Superior temporal gyrus (tissue), 1 donor: ENCODE data around the gene PITPNM1.
"Not testable (repeated sequence)": the region's sequence is repeated elsewhere in the genome, so short reads cannot be mapped to it uniquely, and the experiment has no call there.

ENCODE experiments used
- DNase-seq: peaks from one replicate; pipeline ENCODE4 v3.0.0-alpha.2; 2016; ENCODE audit errors: extremely low spot score

The PITPNM1 gene

DNA sequence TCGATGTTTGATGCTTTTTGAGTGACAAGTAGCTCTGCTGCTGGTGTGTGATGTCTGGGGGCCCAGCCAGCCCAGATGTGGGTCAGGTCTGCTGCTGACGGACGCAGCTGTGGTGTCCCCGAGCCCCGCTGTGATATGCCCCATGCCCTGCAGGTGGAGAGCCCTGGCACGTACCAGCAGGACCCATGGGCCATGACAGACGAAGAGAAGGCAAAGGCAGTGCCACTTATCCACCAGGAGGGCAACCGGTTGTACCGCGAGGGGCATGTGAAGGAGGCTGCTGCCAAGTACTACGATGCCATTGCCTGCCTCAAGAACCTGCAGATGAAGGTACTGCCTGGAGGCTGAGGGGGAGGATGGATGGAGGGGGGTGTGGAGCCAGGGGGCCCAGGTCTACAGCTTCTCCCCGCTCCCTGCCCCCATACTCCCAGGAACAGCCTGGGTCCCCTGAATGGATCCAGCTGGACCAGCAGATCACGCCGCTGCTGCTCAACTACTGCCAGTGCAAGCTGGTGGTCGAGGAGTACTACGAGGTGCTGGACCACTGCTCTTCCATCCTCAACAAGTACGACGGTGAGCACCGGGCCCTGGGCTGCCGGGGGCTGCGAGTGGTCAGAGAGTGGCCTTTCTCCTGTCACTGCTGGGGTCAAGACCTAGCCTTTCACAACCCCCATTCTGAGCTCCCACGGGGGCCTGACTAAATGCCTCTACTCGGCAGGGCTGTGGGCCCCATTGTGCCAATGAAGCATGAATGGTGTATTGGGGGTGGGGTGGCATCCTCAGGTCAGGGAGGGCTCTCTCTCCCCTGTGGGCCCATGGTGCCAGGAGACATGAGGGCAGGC is 15.1 kb downstream of the PITPNM1 start:
- DNase-seq, result no peak

DNA sequence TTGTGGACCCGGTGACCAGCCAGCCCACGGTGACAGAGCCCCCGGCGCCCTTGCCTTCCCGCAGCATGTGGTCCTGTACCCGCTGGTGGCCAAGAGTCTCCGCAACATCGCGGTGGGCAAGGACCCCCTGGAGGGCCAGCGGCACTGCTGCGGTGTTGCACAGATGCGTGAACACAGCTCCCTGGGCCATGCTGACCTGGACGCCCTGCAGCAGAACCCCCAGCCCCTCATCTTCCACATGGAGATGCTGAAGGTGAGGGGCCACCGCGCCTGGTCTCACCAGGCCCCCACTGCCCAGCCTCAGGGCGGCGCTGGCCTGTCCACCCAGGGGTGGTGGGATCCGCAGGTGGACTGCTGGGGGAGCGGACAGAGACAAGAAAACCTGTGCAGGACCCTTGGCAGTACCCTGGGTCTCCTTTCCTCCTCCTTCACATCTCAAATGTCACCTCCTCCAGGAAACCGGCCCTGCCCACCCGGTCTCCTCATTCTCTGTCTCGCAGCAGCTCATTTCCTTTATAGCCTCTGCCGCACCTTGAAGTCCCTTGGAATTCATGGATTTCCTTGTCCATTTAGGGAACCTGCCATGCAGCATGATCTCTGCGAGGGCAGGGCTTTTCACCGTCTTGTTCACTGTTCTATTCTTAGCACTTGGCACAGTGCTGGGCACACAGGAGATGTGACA is 15.8 kb downstream of the PITPNM1 start:
- DNase-seq, result no peak

DNA sequence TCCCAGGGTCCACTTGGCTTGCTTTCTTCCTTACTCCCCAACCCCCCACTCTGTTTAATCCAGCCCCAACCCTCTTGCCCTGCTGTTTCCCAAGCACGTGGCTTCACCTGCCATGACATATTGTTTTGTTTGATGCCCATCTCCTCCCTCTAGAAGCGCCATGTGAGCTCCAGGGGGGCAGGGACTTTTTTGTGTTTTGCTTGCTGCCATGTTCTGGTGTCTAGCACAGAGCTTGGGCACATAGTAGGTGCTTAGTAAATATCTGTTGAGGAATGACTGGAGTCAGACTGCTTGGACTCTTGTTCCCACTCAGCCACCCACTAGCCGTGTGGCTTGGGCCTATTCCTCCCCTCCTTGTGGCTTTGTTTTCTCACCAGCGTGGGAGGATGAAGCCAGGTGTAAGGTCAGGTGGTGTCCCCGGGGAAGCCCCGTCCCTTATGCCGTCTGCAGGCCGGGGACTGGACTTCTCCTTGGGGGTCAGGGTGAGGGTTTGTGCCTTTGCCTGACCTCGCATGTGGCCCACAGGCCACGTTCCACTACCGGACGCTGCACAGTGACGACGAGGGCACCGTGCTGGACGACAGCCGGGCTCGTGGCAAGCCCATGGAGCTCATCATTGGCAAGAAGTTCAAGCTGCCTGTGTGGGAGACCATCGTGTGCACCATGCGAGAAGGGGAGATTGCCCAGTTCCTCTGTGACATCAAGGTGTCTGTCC is 18.5 kb downstream of the PITPNM1 start:
- DNase-seq, result no peak

DNA sequence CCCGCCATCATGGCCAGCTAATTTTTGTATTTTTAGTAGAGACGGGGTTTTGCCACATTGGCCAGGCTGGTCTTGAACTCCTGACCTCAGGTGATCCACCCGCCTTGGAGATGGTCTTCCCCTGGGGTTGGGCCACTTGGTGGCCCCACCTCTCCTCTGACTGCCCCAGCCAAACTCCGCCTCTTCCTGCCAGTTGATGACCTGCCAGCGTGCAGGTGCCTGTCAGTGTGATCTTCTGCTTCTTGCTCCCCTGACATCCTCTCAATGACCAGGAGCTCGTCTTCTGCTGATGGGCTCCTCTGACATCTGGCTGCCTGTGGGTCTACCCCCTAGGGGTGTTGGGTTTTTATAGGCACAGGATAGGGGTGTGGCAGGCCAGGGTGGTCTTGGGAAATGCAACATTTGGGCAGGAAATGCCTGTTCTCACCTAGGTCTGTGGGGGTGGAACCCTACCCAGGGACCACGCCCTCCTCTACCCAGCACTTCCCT is 19.2 kb downstream of the PITPNM1 start:
- not testable (repeated sequence) for DNase-seq

DNA sequence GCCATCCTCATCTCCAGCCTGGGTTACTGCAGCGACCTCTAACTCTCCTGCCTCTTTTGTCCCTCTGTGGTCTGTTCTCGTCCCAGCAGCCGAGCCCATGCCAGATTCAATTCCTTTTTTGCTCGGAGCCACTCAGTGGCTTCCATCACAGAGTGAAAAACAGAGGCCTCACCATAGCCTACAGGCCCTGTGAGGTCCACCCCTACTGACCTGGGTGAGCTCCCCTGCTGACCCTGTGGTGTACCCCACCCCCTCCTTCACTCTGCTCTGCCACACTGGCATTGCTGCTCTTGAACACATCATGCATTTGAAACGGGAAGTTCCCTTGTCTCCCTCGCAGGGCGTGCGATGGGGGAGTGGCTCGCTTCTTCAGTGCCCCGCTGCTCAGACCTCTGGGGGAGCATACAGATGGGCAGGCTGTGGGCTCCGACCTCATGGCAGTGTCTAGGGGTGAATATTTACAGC is 20.3 kb downstream of the PITPNM1 start:
- DNase-seq, result no peak

DNA sequence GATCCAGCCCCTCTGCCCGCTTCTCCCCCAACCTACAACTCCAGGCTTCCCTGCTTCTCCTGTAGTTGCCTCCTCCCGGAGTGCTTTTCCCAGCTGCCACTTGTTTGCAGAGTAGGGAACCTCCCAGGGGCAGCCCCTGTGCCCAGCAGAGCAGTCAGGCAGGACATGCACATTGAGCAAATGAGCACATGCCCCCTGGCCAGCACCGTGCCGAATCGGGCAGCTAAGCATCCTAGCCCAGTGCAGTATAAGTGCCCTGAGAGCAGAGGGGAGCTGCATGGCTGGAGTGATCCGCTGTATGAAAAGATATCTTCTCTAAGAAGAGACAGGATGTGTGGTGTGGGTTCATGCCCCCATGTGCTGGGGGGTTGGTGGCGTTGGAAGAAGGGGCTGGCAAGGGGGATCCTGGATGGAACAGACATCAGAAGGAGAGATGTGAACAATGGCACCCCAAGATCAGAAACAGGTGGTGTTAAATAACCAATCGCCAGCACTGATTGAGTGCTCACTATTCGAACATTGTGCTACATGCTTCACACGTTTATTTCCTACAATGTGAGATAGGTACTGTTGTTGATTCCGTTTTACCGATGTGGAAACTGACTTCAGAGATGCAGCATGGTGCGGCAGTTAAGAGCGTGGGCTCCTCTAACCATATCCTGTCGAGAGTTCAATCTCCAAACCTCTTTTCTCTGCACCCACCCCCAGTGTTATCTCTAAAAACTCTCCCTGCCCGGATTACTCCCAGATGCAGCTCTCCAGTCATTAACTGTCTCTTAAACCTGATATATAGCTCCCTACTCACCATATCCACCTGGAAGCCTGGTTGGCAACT is 21.1 kb downstream of the PITPNM1 start:
- DNase-seq, result no peak

DNA sequence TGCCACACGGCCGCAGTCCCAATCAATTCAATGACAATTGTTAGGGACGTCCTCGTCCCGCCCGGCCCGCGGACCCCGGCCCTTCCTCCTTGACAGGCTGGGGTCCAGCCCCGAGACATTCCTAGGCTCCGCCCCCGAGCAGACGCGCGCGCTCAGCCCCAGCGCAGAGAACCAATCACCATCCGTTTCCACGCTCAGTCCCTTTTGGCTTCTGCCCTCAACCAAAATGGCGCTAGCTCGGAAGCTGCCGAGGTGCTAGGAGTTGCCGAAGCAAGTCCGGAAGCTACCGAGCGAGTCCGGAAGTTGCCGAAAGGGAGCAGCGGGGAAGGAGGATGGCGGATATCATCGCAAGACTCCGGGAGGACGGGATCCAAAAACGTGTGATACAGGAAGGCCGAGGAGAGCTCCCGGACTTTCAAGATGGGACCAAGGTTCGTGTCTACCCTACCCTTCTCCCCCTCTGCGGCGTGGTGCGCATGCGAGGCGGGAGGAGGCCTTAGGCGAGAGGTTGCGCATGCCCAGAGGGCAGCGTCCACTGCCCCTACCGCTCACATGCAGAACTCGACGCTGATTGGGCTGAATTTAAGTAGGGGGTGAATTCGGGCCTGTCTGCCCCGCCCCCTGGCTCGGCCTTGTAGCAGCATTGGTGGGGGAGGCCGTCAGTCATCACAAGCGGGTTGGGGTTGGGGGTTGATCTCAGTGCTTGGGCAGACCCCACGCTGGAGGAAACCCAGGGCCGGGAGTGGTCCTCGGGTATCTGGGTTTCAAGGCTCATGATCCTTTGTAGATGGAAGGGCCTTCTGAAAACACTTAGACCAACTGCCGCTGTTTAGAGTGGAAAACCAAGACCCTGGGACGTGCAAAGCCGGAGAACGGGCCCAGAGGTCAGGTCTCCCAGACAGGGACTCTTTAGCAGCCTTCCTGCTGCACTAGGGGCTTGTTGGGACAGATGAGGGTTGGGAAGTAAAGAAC is 22.1 kb downstream of the PITPNM1 start, which contains the start of gene AIP:
Gene AIP, plus strand, starts transcription at position 200 of the 972 bp plus-strand sequence. Its CDS starts 133 bp downstream, at position 333.
- peak; percentile 99 for DNase-seq

DNA sequence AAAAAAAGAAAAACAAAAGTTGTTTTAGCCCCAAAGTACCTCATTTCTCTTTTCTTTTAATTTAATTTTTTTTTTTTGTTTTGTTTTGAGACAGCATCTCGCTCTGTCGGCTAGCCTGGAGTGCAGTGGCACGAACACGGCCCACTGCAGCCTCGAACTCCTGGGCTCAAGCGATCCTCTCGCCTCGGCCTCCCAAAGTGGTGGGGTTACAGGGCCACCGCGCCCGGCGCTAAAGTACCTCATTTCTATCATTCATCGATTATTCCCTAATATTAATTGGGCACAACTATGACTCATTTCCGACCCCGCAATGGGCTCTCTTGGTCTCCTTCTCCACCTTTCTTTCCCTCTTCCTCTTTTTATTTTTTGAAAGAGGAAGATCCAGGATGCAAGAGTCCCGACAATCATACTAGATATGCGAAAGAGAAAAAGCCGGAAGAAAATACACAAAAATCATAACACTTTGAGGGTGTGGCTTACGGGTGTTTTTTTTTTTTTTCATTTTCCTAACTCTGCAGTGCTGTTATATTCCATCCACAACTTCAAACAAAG is 22.8 kb downstream of the PITPNM1 start:
- DNase-seq, result no peak

DNA sequence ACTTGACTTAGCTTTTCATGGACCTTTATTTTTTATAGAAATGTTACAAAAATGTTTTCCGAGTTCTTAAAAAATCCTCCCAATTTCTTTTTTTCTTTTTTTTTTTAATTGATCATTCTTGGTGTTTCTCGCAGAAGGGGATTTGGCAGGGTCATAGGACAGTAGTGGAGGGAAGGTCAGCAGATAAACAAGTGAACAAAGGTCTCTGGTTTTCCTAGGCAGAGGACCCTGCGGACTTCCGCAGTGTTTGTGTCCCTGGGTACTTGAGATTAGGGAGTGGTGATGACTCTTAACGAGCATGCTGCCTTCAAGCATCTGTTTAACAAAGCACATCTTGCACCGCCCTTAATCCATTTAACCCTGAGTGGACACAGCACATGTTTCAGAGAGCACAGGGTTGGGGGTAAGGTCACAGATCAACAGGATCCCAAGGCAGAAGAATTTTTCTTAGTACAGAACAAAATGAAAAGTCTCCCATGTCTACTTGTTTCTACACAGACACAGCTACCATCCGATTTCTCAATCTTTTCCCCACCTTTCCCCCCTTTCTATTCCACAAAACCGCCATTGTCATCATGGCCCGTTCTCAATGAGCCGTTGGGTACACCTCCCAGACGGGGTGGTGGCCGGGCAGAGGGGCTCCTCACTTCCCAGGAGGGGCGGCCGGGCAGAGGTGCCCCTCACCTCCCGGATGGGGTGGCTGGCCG is 27.7 kb downstream of the PITPNM1 start:
- not testable (repeated sequence) for DNase-seq

DNA sequence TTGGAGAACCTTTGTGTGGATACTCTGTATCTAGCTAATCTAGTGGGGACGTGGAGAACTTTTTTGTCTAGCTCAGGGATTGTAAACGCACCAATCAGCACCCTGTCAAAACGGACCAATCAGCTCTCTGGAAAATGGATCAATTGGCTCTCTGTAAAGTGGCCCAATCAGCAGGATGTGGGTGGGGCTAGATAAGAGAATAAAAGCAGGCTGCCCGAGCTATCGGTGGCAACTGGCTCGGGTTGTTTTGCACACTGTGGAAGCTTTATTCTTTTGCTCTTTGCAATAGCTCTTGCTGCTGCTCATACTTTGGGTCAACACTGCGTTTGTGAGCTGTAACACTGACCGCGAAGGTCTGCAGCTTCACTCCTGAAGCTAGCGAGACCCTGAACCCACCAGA is 28.5 kb downstream of the PITPNM1 start:
- DNase-seq, result not testable (repeated sequence)

DNA sequence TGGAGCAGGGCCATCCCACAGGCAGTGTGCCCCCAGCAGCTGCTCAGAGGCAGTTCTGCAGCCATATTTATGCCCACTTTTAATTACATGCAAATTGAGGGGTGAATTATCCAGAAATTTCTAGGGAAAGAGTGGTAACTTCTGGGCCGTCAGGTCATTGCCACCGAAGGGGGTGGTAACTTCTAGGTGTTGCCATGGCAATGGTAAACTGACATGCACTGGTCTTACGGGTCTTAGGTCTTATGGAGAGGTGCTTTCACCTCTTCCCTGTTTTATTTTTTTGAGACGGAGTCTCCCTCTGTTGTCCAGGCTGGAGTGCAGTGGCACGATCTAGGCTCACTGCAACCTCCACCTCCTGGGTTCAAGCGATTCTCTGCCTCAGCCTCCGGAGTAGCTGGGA is 32.3 kb downstream of the PITPNM1 start:
- DNase-seq, result no peak

DNA sequence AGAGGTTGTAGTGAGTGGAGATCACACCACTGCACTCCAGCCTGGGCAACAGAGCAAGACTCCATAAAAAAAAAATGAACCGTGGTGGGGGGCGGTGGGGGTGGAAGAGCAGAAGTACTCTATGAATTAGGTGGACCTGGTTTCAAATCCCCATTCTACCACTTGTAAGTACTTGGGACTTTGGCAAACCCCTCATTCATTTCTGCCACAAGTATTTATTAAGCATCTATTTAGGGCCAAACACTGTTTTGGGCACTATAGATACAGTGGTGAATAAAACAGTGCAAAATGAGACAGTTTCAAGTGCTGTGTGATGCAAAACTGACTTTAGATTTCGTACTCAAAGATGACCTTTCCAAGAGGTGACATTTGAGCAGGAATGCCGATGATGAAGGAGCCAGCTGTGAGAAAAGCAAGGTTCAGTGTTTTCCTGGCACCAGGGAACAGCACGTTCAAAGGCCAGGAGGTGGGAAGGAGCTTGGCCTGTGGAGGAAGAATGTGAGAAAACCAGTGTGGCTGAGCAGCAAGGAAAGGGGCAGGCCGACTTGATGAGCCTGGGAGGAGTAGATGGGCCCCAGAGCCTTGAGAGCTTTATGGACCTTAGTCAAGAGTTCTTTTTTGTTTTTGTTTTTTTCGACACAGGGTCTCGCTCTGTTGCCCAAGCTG is 34.7 kb downstream of the PITPNM1 start:
- DNase-seq, result no peak

DNA sequence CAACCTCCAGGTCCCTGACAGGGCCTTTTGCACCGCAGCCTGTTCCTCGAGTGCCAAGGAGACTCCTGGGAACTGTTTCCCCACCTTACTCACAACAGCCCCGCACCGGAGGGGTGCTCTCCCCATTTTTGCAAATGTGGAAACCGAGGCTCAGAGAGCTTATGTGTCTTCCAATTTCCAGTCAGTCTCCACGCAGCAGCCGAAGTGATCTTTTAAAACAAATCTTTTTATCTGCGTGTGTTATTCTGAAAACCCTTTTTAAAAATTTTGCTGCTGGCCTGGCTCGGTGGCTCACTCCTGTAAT is 35.7 kb downstream of the PITPNM1 start:
- no peak for DNase-seq

DNA sequence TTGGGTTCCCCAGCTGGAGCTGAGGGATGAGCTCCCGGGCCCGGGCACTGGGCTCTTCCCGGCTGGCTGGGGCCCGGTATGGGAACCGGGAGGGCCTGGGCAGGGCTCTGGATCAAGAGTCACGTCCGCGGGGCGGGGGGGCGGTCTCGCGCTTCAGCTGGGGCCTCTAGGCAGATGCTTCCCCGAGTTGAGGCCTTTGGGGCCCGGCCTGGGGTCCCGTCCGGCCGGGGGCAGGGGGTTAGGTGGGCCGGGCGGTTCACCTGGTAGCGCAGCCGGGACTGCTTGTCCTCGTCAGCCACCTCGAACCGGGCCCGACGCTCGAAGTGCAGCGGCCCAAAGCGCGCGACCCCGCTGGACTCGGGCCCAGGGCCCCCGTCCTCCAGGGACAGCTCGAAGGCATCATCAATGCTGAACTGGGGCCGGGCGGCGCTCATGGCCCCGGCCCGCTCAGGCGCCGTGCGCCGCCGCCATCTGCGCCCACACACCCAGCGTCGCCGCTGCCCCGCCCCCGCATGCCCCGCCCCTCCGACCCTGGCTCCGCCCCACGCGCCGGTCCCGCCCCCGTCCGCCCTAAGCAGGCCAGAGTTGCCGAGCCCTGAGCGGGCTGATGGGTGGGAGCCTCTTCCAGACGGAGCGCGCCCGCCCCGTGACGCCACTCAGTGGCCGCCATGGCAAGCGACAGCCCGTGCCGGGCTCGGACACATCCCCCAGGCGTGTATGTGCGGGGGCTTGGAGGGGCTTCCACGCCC is 36.2 kb downstream of the PITPNM1 start, which contains the start of gene TMEM134:
Gene TMEM134, minus strand, starts transcription at position 493 of the 749 bp plus-strand sequence. Its CDS starts 59 bp downstream, at position 434.
- peak; percentile 89 for DNase-seq

DNA sequence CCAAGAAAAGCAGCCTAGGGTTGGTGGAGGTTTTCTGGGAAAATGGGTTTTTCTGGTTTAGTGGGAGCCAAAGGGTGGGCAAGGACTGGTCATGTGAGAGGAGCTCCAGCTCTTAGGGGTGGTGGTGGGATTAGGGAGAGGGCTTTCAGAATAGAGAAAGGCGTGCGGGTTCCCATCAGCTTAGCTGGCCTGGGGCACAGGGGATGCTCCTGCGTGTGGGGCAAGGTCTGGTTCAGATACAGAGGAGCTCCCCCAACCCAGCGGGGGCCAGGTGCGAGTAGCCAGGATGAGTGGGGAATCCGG is 36.8 kb downstream of the PITPNM1 start:
- no peak for DNase-seq

DNA sequence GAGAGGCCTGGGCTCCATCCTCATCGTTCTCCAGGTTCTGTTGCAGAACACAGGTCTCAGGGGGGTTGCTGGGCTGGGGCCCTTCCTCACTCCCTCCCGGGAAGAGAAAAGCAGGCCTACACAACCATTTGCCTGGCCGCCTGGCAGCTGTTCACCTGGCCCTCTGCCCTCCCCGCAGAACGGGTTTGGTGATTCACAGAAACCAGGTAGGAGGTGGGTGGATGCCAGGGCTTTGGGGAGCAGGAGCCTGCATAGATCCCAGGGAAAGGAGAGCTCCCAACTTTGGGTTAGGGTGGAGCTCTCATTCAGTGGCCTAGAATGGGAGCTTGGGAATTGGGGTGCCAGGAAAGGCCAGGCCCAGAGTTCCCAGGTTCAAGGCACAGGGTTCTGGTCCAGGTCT is 37.1 kb downstream of the PITPNM1 start:
- DNase-seq, result no peak

DNA sequence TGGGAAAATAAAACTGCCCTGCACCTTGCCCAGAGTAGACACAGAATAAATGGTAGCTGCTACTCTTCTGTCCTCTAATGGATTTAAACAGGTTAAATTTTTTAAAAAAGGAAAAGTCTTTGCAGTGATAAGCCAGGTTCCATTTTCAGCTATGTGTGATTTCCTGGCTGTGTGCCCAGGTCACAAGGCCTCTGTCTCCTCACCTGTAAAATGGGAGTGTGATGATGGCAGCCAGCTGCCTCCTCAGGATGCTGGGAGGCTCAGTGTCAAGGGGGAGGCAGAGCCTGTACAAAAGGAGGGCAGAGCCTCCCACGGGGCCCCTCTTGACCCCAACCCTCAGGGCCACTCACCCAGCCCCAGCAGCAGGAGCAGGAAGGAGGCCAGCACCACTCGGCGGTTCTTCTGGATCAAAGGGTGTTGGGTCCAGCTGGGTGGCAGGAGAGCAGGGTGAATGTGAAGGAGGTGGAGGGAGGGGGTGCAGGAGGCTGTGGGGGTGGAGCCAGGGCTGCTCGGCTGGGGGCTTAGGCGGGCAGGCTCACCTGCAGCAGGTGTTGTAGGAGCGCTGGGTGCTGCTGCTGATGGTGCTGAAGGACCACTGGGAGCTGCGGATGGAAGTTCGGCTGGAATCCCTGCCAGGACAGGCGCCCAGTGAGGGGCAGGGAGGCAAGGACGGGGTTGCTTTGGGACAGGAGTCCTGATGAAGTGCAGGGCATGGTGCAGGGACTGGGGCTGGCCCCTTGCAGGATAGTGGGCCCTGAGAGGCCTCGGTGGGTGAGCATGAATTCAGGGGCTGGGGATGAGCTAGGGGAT is 38.0 kb downstream of the PITPNM1 start:
- no peak for DNase-seq
